ENCODE results near the gene SPRR2D. TPM values are rescaled to one million over a fixed set of nuclear protein-coding genes. Genes with fewer than 3 reads are reported as not detected.

SPRR2D gene
- not detected in 2 replicates for total RNA-seq

GRCh38 chr1:153040950-153041631 lies at the start of gene SPRR2D:
SPRR2D (minus strand) TSS chr1:153041120; CDS start chr1:153040346, 774 bp downstream.

GRCh38 chr1:153071511-153071910 lies 30.6 kb upstream of the SPRR2D start, which contains the start of gene SPRR2B:
SPRR2B (minus strand) TSS chr1:153071611; CDS start chr1:153070839, 772 bp downstream.

GRCh38 chr1:153057375-153057774 lies 16.5 kb upstream of the SPRR2D start, which contains the start of gene SPRR2A:
SPRR2A (minus strand) TSS chr1:153057512; CDS start chr1:153056735, 777 bp downstream.

GRCh38 chr1:153030895-153031294 lies 10.0 kb downstream of the SPRR2D start, which contains the start of gene SPRR1B:
SPRR1B (plus strand) TSS chr1:153031203; CDS start chr1:153032346, 1,143 bp downstream.

GRCh38 chr1:153001382-153001781 lies 39.5 kb downstream of the SPRR2D start, which contains the start of gene SPRR3:
SPRR3 (plus strand) TSS chr1:153001749; CDS start chr1:153003021, 1,272 bp downstream.

Small RNAs within 50 kb of the gene (small RNA-seq; reads per million reads assigned to genes)
- not detected for gene AL356867.1
- gene RF00322: not detected

Other genes with a start within 250 kb of the SPRR2D start
- not detected in 2 replicates for gene LCE1D, start 244.4 kb downstream of the SPRR2D start, total RNA-seq
- gene LCE1C, start 234.5 kb downstream of the SPRR2D start, total RNA-seq: not detected in 2 replicates
- not detected in 2 replicates for gene LCE1B, start 229.1 kb downstream of the SPRR2D start, total RNA-seq
- gene LCE1A, start 213.6 kb downstream of the SPRR2D start, total RNA-seq: not detected in 2 replicates
- gene LCE6A, start 198.3 kb downstream of the SPRR2D start, total RNA-seq: not detected in 2 replicates
- gene LCE7A, start 181.1 kb downstream of the SPRR2D start, total RNA-seq: not detected in 2 replicates
- gene SMCP, start 162.8 kb downstream of the SPRR2D start, total RNA-seq: 0.37 TPM in 1 of 2 replicates, not detected in the other
- under 0.01 TPM in 1 of 2 replicates, not detected in the other for gene IVL, start 132.6 kb downstream of the SPRR2D start, total RNA-seq
- not detected in 2 replicates for gene SPRR5, start 93.9 kb downstream of the SPRR2D start, total RNA-seq
- gene SPRR4, start 70.5 kb downstream of the SPRR2D start, total RNA-seq: not detected in 2 replicates
- not detected in 2 replicates for gene SPRR1A, start 57.0 kb downstream of the SPRR2D start, total RNA-seq
- not detected in 2 replicates for gene SPRR3, start 39.4 kb downstream of the SPRR2D start, total RNA-seq
- gene SPRR1B, start 9.9 kb downstream of the SPRR2D start, total RNA-seq: not detected in 2 replicates
- not detected in 2 replicates for gene SPRR2A, start 16.4 kb upstream of the SPRR2D start, total RNA-seq
- gene SPRR2B, start 30.5 kb upstream of the SPRR2D start, total RNA-seq: not detected in 2 replicates
- gene SPRR2E, start 53.4 kb upstream of the SPRR2D start, total RNA-seq: not detected in 2 replicates
- not detected in 2 replicates for gene SPRR2F, start 72.4 kb upstream of the SPRR2D start, total RNA-seq
- gene SPRR2G, start 109.8 kb upstream of the SPRR2D start, total RNA-seq: not detected in 2 replicates
- not detected in 2 replicates for gene LELP1, start 162.3 kb upstream of the SPRR2D start, total RNA-seq
- not detected in 2 replicates for gene PRR9, start 176.5 kb upstream of the SPRR2D start, total RNA-seq
- not detected in 2 replicates for gene LORICRIN, start 218.6 kb upstream of the SPRR2D start, total RNA-seq